ENCODE results near the gene FAM184A.

DNA sequence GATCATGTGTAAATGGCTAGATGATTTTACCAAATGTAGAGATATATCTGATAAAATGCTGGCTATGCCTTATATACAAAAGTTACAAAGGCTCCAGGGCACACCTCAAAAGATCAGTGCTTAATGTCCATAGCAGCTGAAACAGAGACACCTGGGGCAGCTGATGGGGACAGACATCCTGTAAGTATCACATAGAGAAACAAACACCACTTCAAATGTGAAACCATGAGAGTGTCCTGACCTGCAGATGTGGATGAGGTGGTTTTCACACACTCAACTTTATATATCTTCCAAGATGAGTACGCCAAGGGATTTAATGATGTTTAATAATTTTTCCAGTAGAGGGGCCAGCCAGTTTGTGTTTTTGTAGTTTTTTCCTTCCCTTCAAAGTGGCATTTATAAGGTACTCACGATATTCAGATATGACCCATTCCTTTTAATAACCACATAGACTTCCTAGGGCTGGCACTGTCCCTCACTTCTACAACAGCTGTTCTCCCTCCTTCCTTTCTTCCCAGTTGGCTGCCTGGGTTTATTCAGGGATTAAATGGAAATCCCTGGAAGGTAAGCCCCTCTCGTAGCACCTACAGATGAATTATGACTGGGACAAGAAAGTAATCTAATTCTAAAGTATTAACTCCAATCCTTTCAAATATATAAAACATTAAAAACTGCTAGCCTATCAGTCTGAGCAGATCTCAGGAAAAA is 93.2 kb downstream of the FAM184A start:
- TF ChIP-seq, protein P1, sequence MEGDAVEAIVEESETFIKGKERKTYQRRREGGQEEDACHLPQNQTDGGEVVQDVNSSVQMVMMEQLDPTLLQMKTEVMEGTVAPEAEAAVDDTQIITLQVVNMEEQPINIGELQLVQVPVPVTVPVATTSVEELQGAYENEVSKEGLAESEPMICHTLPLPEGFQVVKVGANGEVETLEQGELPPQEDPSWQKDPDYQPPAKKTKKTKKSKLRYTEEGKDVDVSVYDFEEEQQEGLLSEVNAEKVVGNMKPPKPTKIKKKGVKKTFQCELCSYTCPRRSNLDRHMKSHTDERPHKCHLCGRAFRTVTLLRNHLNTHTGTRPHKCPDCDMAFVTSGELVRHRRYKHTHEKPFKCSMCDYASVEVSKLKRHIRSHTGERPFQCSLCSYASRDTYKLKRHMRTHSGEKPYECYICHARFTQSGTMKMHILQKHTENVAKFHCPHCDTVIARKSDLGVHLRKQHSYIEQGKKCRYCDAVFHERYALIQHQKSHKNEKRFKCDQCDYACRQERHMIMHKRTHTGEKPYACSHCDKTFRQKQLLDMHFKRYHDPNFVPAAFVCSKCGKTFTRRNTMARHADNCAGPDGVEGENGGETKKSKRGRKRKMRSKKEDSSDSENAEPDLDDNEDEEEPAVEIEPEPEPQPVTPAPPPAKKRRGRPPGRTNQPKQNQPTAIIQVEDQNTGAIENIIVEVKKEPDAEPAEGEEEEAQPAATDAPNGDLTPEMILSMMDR (conservative IDR thresholded peaks at IDR 0.05; ENCODE audit: low read depth in 2 of 2), result no peak
- TF ChIP-seq POLR2AphosphoS5 (IDR thresholded peaks at IDR 0.05; ENCODE audit: low read depth), result no peak
- TF ChIP-seq EZH2 (IDR thresholded peaks at IDR 0.05; ENCODE audit: low read depth, unreplicated experiment), result no peak
- TF ChIP-seq CREB1 (CRISPR knock-in tag; IDR thresholded peaks at IDR 0.05; ENCODE audit: low read depth), result no peak
- no peak for TF ChIP-seq EZH2phosphoT487 (IDR thresholded peaks at IDR 0.05; ENCODE audit: unreplicated experiment)
- no peak for TF ChIP-seq JUNB (IDR thresholded peaks at IDR 0.05; ENCODE audit: unreplicated experiment)
- TF ChIP-seq, protein P2, sequence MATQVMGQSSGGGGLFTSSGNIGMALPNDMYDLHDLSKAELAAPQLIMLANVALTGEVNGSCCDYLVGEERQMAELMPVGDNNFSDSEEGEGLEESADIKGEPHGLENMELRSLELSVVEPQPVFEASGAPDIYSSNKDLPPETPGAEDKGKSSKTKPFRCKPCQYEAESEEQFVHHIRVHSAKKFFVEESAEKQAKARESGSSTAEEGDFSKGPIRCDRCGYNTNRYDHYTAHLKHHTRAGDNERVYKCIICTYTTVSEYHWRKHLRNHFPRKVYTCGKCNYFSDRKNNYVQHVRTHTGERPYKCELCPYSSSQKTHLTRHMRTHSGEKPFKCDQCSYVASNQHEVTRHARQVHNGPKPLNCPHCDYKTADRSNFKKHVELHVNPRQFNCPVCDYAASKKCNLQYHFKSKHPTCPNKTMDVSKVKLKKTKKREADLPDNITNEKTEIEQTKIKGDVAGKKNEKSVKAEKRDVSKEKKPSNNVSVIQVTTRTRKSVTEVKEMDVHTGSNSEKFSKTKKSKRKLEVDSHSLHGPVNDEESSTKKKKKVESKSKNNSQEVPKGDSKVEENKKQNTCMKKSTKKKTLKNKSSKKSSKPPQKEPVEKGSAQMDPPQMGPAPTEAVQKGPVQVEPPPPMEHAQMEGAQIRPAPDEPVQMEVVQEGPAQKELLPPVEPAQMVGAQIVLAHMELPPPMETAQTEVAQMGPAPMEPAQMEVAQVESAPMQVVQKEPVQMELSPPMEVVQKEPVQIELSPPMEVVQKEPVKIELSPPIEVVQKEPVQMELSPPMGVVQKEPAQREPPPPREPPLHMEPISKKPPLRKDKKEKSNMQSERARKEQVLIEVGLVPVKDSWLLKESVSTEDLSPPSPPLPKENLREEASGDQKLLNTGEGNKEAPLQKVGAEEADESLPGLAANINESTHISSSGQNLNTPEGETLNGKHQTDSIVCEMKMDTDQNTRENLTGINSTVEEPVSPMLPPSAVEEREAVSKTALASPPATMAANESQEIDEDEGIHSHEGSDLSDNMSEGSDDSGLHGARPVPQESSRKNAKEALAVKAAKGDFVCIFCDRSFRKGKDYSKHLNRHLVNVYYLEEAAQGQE (IDR thresholded peaks at IDR 0.05; ENCODE audit: unreplicated experiment), result no peak
- TF ChIP-seq NANOG (IDR thresholded peaks at IDR 0.05; ENCODE audit: borderline replicate concordance), result no peak
- TF ChIP-seq ZNF331 (CRISPR knock-in tag; IDR thresholded peaks at IDR 0.05; ENCODE audit: low read depth), result no peak

Data from GM23338 (cell line).